SK-N-SH (cell line): Measurements from ENCODE around the gene MYBBP1A. TPM values are rescaled to one million over a fixed set of nuclear protein-coding genes. Genes with fewer than 3 reads are reported as not detected.

Source experiments
- CTCF ChIA-PET: fragments of 300-600, 350-600 bp; formaldehyde crosslinking; extraction: SDS; loops from one replicate; lab custom pipeline; 2021; lab: Yijun Ruan, JAX
- POLR2A ChIA-PET: fragments of 350-600 bp; sonication (Branson Sonifier 250); formaldehyde crosslinking; extraction: SDS; loops from one replicate; lab custom pipeline; 2020; ENCODE audit warnings: antibody characterized with exemption, inconsistent platforms; lab: Yijun Ruan, JAX
- DNase-seq: peaks from one replicate; pipeline ENCODE4 v3.0.0; 2012
- H2AFZ ChIP-seq: fragments of 200-600 bp; sonication (generic); 2 replicates; pipeline ENCODE4 v1.8.1; 2016; ENCODE audit warnings: antibody characterized with exemption, mild to moderate bottlenecking, low read depth
- H3F3A ChIP-seq: fragments of 200-600 bp; sonication (generic); replicated peaks from 2 replicates; pipeline ENCODE3; 2016; ENCODE audit warnings: antibody characterized with exemption, mild to moderate bottlenecking; ENCODE audit not compliant: insufficient read depth
- H3K27ac ChIP-seq, 2 experiments: fragments of 200-500 bp in 1 of 2; fragments of 200-600 bp in 1 of 2; sonication (Bioruptor generic) in 1 of 2; sonication (generic), shearing (Covaris generic) in 1 of 2; 2 replicates each; pipeline versions ENCODE4 v1.5.1 to v1.6.1; 2014 to 2016; ENCODE audit warnings: low read depth in 2 of 2, inconsistent platforms in 1 of 2, low read length in 1 of 2, mild to moderate bottlenecking in 1 of 2, mixed read lengths in 1 of 2
- H3K27me3 ChIP-seq: fragments of 200-600 bp; sonication (generic), shearing (Covaris generic); 2 replicates; pipeline ENCODE4 v1.6.1; 2016; ENCODE audit warnings: mixed run types; ENCODE audit not compliant: insufficient read depth
- H3K36me3 ChIP-seq, 2 experiments: fragments of 200-500 bp in 1 of 2; fragments of 200-600 bp in 1 of 2; sonication (Bioruptor generic) in 1 of 2; sonication (generic) in 1 of 2; replicated peaks in 1 of 2; 2 replicates each; pipeline versions ENCODE3 to v1.5.1; 2014 to 2016; ENCODE audit warnings: low read length in 1 of 2, mild to moderate bottlenecking in 1 of 2; ENCODE audit not compliant: insufficient read depth in 2 of 2, control insufficient read depth in 1 of 2
- H3K4me1 ChIP-seq, 2 experiments: fragments of 200-500 bp in 1 of 2; fragments of 200-600 bp in 1 of 2; sonication (Bioruptor generic) in 1 of 2; sonication (generic), shearing (Covaris generic) in 1 of 2; 2 replicates each; pipeline versions ENCODE4 v1.5.1 to v1.6.1; 2014 to 2016; ENCODE audit warnings: low read depth in 1 of 2, low read length in 1 of 2, mixed run types in 1 of 2; ENCODE audit not compliant: insufficient read depth in 2 of 2, control insufficient read depth in 1 of 2
- H3K4me2 ChIP-seq: fragments of 200-600 bp; sonication (generic), shearing (Covaris generic); 2 replicates; pipeline ENCODE4 v1.6.1; 2017; ENCODE audit warnings: mixed run types
- H3K4me3 ChIP-seq, 2 experiments: fragments of 200-500 bp in 1 of 2; fragments of 200-600 bp in 1 of 2; sonication (Bioruptor generic) in 1 of 2; sonication (generic), shearing (Covaris generic) in 1 of 2; 2 replicates each; pipeline versions ENCODE4 v1.5.1 to v1.8.1; 2014 to 2016; ENCODE audit warnings: low read depth in 2 of 2, inconsistent platforms in 1 of 2, low read length in 1 of 2, mild to moderate bottlenecking in 1 of 2, mixed read lengths in 1 of 2, moderate library complexity in 1 of 2
- H3K79me2 ChIP-seq: fragments of 200-600 bp; sonication (generic); 2 replicates; pipeline ENCODE4 v1.8.1; 2017; ENCODE audit warnings: mild to moderate bottlenecking; ENCODE audit not compliant: insufficient read depth
- H3K9ac ChIP-seq: fragments of 200-600 bp; sonication (generic); 2 replicates; pipeline ENCODE4 v1.6.1; 2017; ENCODE audit warnings: mixed run types
- H3K9me2 ChIP-seq: fragments of 200-600 bp; sonication (generic); 2 replicates; pipeline ENCODE4 v1.6.1; 2017; ENCODE audit warnings: mixed run types
- H3K9me3 ChIP-seq: fragments of 200-600 bp; sonication (generic); 2 replicates; pipeline ENCODE4 v1.6.1; 2017; ENCODE audit warnings: mixed run types, mild to moderate bottlenecking, moderate library complexity
- H4K20me1 ChIP-seq: fragments of 200-600 bp; sonication (generic); 2 replicates; pipeline ENCODE4 v1.6.1; 2017; ENCODE audit warnings: mild to moderate bottlenecking, mixed run types; ENCODE audit not compliant: insufficient read depth
- CHD2 ChIP-seq: fragments of 150-350 bp; IDR thresholded peaks from 2 replicates; pipeline ENCODE4 v1.6.1; 2018; ENCODE audit warnings: low read length; ENCODE audit not compliant: partially characterized antibody
- EP300 ChIP-seq, 2 experiments: IDR thresholded peaks; 2 replicates each; pipeline versions ENCODE4 v1.4.0 to v1.6.1; 2012; ENCODE audit warnings: borderline replicate concordance in 1 of 2, low read depth in 1 of 2, low read length in 1 of 2
- FOXM1 ChIP-seq: IDR thresholded peaks from 2 replicates; pipeline ENCODE4 v1.4.0; 2012; ENCODE audit warnings: low read depth, mild to moderate bottlenecking
- MXI1 ChIP-seq: IDR thresholded peaks from 2 replicates; pipeline ENCODE4 v1.6.1; 2012; ENCODE audit warnings: mild to moderate bottlenecking, low read depth, low read length, improper control_type of control experiment
- RXRA ChIP-seq: IDR thresholded peaks from 2 replicates; pipeline ENCODE4 v1.4.0; 2012; ENCODE audit warnings: low read depth, mild to moderate bottlenecking, borderline replicate concordance
- TAF1 ChIP-seq: IDR thresholded peaks from 2 replicates; pipeline ENCODE4 v1.6.1; 2012; ENCODE audit warnings: low read depth, mild to moderate bottlenecking, low read length, moderate library complexity, borderline replicate concordance
- TCF12 ChIP-seq: IDR thresholded peaks from 2 replicates; pipeline ENCODE4 v1.4.0; 2012
- WGBS: methylation state at CpG from one replicate; pipeline ENCODE4 v1.1.6; 2017; ENCODE audit warnings: low lambda C conversion rate; 5-methylcytosine and 5-hydroxymethylcytosine counted together
- polyA plus RNA-seq, 3 experiments: library from polyadenylated mRNA; depleted of rRNA; stranded (reverse); fragments of >200 nt; gene quantifications; 2 replicates each; pipeline ENCODE4 v1.2.3, GENCODE V29; 2012
- TF ChIP-seq, protein P1 (sequence below): IDR thresholded peaks from 2 replicates; pipeline ENCODE4 v1.4.0; 2012; ENCODE audit warnings: low read depth

The MYBBP1A gene
- polyA plus RNA-seq, 1 of the 3 experiments (the other 2 are of a cell fraction): 93.0 TPM

DNA sequence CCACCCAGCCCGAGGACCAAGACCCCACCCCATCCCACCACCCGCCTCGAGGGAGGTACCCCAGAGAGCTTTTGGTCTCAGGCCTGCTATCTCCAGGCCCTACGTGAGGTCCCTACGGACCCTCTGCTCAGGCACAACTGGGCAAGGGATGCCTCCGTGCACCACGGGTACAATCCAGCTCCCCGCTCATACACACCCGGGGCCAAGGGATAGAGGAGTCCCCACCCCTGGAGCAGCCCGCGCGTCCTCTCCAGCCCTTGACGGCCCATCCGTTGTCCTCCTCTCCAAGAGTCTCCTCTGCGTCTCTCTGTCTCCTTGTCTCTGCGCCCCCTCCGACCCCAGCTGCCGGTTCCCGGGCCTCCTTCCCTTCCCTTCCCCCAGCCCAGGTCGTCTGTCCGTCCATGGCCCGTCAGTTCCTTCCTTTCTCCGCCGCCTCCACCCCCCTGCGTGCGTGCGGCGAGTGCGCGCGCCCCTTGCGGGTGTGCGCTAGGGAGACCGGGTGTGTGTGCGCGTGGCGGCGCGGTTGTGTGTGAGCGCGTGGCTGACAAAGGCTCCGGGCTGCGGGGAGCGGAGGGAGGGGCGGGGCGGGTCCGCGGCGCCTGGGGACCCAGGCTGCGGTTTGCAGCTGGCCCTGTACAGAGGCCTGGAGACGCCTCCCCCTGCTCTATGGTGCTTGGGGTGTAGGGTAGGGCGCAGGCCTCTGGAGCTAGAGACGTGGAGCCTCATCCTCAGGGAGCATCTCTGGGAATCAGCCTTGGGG is 55.6 kb downstream of the MYBBP1A start:
- H3K27me3 ChIP-seq: peaks cover 35% of the 10 kb centered on the region
- CTCF ChIA-PET: interaction anchor here (0.7 to 3.3 kb wide), 5 partner anchors 12 to 79 kb away, joined by 3 to 10 read pairs (median 3); no protein-coding TSS in a partner anchor
- peaks cover 5% of the 10 kb centered on the region for H3F3A ChIP-seq
- TF ChIP-seq FOXM1: no peak
- TF ChIP-seq TAF1: no peak
- TF ChIP-seq RXRA: no peak
- no peak for TF ChIP-seq TCF12
- TF ChIP-seq CHD2: no peak
- TF ChIP-seq, protein P1, sequence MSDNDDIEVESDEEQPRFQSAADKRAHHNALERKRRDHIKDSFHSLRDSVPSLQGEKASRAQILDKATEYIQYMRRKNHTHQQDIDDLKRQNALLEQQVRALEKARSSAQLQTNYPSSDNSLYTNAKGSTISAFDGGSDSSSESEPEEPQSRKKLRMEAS: no peak
- TF ChIP-seq EP300 (IDR thresholded peaks at IDR 0.05; ENCODE audit: borderline replicate concordance in 1 of 2, low read depth in 1 of 2, low read length in 1 of 2): no peak
- TF ChIP-seq, all 33 proteins: peak for 0
- H3K9me3 ChIP-seq: no peaks in the 10 kb centered on the region
- 0 out of 2 replicates have a peak, but pooled peaks cover 7% of the 10 kb centered on the region for H4K20me1 ChIP-seq
- no peaks in the 10 kb centered on the region for H3K9me2 ChIP-seq
- 4% methylated on average over 27 of the region's 53 CpGs for WGBS
- H3K36me3 ChIP-seq: no peaks in the 10 kb centered on the region
- H3K79me2 ChIP-seq: no peaks in the 10 kb centered on the region
- no peak overlapping the region for H3K27ac ChIP-seq
- no peak overlapping the region for H3K9ac ChIP-seq
- H3K4me3 ChIP-seq: no peak overlapping the region
- DNase-seq: peak; percentile 75
- no peak overlapping the region for H2AFZ ChIP-seq
- H3K4me2 ChIP-seq: peak overlapping the region; percentile 47; the same call in 1 of the 2 replicates
- H3K4me1 ChIP-seq: peaks cover 0 to 3% of the 10 kb centered on the region in 2 experiments; a peak in 1 of 4 replicates
- POLR2A ChIA-PET: no interaction called here

DNA sequence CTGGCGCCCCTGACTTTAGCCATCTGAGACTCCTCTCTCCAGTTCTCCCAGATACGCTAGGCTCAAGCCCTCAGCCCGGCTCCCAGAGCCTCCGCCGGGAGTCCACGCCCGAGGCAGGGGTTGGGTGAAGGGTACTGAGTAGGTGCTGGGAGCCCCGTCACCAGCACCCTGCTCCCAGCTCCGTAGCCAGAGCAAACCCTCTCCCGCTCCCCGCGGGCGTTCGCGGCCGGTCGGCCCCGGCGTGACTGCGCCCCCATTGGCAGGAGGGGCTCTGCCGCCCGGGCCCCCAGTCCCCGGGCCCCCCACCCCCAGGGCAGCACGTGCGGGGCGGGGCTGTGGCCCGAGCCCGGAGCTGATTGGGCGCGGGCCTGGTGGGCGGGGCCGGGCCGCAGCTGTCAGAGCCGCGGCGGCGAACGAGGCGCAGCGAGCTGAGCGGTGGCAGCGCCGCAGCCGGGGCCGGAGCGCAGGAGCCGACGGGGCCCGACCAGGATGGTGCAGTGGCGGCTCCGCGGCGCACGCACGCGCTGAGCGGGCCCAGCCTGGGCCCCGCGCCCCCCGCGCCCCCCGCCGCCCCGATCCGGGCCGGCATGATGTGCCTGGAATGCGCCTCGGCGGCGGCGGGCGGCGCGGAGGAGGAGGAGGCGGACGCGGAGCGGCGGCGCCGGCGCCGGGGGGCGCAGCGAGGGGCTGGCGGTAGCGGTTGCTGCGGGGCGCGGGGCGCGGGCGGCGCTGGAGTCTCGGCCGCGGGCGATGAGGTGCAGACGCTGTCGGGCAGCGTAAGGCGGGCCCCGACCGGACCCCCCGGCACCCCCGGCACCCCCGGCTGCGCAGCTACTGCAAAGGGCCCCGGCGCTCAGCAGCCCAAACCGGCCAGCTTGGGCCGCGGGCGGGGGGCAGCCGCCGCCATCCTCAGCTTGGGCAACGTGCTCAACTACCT is 56.5 kb downstream of the MYBBP1A start, which contains the start of gene SPNS2:
SPNS2 (plus strand) TSS at position 421 of the 937 bp plus-strand sequence; CDS start at position 588, 167 bp downstream.
- TF ChIP-seq MXI1 (0 out of 2 replicates have a peak, but pooled peaks have one; percentile 39), CHD2 (no peak)
- POLR2A ChIA-PET: no interaction called here
- Histone ChIP-seq H2AFZ (no peak within 1 kb of the TSS), H3K4me3 (peak within 1 kb of the TSS in 1 of 2 experiments; percentile 25; a peak in 1 of 4 replicates), H3K9me2 (no peaks in the 10 kb centered on the region), H3K4me2 (peak within 1 kb of the TSS; percentile 60; the same call in 1 of the 2 replicates), H3K9me3 (no peaks in the 10 kb centered on the region), H3K79me2 (no peaks in the 10 kb centered on the region), H3K36me3 (no peaks in the 10 kb centered on the region), H4K20me1 (0 out of 2 replicates have a peak, but pooled peaks cover 7% of the 10 kb centered on the region), H3K9ac (no peak within 1 kb of the TSS), H3K27me3 (peaks cover 35% of the 10 kb centered on the region), H3F3A (peaks cover 5% of the 10 kb centered on the region), H3K27ac (no peak within 1 kb of the TSS), H3K4me1 (peaks cover 0 to 3% of the 10 kb centered on the region in 2 experiments; a peak in 1 of 4 replicates)
- CTCF ChIA-PET: interaction anchor here (0.9 to 2.1 kb wide), 3 partner anchors 10 to 66 kb away, joined by 3 to 7 read pairs (median 4); no protein-coding TSS in a partner anchor
- 2% methylated on average over 33 of the region's 117 CpGs for WGBS
- DNase-seq: peak; percentile 97
